Measurements from ENCODE around the gene BORCS5. TPM values are rescaled to one million over a fixed set of nuclear protein-coding genes. Genes with fewer than 3 reads are reported as not detected.

Gene BORCS5
- total RNA-seq, 1 donor from 2014 or later, result 17.4 TPM

GRCh38 chr12:12399776-12400305 is 43.0 kb downstream of the BORCS5 start:
- Histone ChIP-seq H3K36me3 (no peaks in the 10 kb centered on the region), H3K4me1 (peaks cover 37% of the 10 kb centered on the region), H3K27ac (peak overlapping the region; percentile 83), H3K4me3 (no peak overlapping the region), H3K9me3 (no peaks in the 10 kb centered on the region), H3K27me3 (no peaks in the 10 kb centered on the region)
- intact Hi-C loops (cut with DNase I), result loop anchor here (10.0 kb wide), 1 partner anchor 165 kb away; the partner anchor contains the start of gene DUSP16
- no peak for TF ChIP-seq POLR2A (IDR thresholded peaks at IDR 0.05)
- no peak for TF ChIP-seq POLR2AphosphoS5 (IDR thresholded peaks at IDR 0.05; ENCODE audit: insufficient read depth in 1 of 2, low read depth in 1 of 2)
- no peak for TF ChIP-seq CTCF (IDR thresholded peaks at IDR 0.05)
- DNase-seq (ENCODE audit: extremely low spot score in 2 of 2), result no peak

GRCh38 chr12:12400793-12401192 is 43.9 kb downstream of the BORCS5 start:
- TF ChIP-seq POLR2A (IDR thresholded peaks at IDR 0.05) (no peak), POLR2AphosphoS5 (IDR thresholded peaks at IDR 0.05; ENCODE audit: insufficient read depth in 1 of 2, low read depth in 1 of 2) (no peak), CTCF (IDR thresholded peaks at IDR 0.05) (no peak)
- Histone ChIP-seq H3K36me3 (no peaks in the 10 kb centered on the region), H3K4me1 (peaks cover 43% of the 10 kb centered on the region), H3K4me3 (no peak overlapping the region), H3K9me3 (no peaks in the 10 kb centered on the region), H3K27me3 (no peaks in the 10 kb centered on the region), H3K27ac (no peak overlapping the region)
- intact Hi-C loops (cut with DNase I), result no loop called here
- no peak for DNase-seq (ENCODE audit: extremely low spot score in 2 of 2)

GRCh38 chr12:12403264-12404248 is 46.7 kb downstream of the BORCS5 start:
- peaks cover 29% of the 10 kb centered on the region for H3K4me1 ChIP-seq

GRCh38 chr12:12404297-12404696 is 47.4 kb downstream of the BORCS5 start:
- intact Hi-C loops (cut with DNase I), result no loop called here
- no peak for TF ChIP-seq POLR2A (IDR thresholded peaks at IDR 0.05)
- no peak for TF ChIP-seq POLR2AphosphoS5 (IDR thresholded peaks at IDR 0.05; ENCODE audit: insufficient read depth in 1 of 2, low read depth in 1 of 2)
- no peak for TF ChIP-seq CTCF (IDR thresholded peaks at IDR 0.05)
- Histone ChIP-seq H3K9me3 (no peaks in the 10 kb centered on the region), H3K27ac (no peak overlapping the region), H3K27me3 (no peaks in the 10 kb centered on the region), H3K4me1 (peaks cover 23% of the 10 kb centered on the region), H3K4me3 (no peak overlapping the region), H3K36me3 (no peaks in the 10 kb centered on the region)
- DNase-seq (ENCODE audit: extremely low spot score in 2 of 2), result no peak

More at GRCh38 chr12:12403264-12404248, 46.7 kb downstream of the BORCS5 start:
- no peaks in the 10 kb centered on the region for H3K9me3 ChIP-seq
- H3K36me3 ChIP-seq, result no peaks in the 10 kb centered on the region
- no peak for DNase-seq (ENCODE audit: extremely low spot score in 2 of 2)
- no peak for TF ChIP-seq CTCF (IDR thresholded peaks at IDR 0.05)
- no peaks in the 10 kb centered on the region for H3K27me3 ChIP-seq
- intact Hi-C loops (cut with DNase I), result no loop called here
- H3K27ac ChIP-seq, result no peak overlapping the region
- no peak overlapping the region for H3K4me3 ChIP-seq

- no peaks in the 10 kb centered on the region for H3K27me3 ChIP-seq
- no peaks in the 10 kb centered on the region for H3K36me3 ChIP-seq
- no peak overlapping the region for H3K27ac ChIP-seq
- intact Hi-C loops (cut with DNase I), result no loop called here
- TF ChIP-seq POLR2AphosphoS5 (IDR thresholded peaks at IDR 0.05; ENCODE audit: insufficient read depth in 1 of 2, low read depth in 1 of 2), result no peak
- no peak for TF ChIP-seq POLR2A (IDR thresholded peaks at IDR 0.05)
- no peak for TF ChIP-seq CTCF (IDR thresholded peaks at IDR 0.05)
- DNase-seq (ENCODE audit: extremely low spot score in 2 of 2), result no peak
- H3K9me3 ChIP-seq, result no peaks in the 10 kb centered on the region
- H3K4me1 ChIP-seq, result peaks cover 11% of the 10 kb centered on the region
- H3K4me3 ChIP-seq, result no peak overlapping the region
These were observed 49.0 kb downstream of the BORCS5 start for GRCh38 chr12:12405882-12406281.
